ENCODE results near the gene DNAJC6.

- TF ChIP-seq POLR2A (IDR thresholded peaks at IDR 0.05) = no peak
- TF ChIP-seq, protein P1, sequence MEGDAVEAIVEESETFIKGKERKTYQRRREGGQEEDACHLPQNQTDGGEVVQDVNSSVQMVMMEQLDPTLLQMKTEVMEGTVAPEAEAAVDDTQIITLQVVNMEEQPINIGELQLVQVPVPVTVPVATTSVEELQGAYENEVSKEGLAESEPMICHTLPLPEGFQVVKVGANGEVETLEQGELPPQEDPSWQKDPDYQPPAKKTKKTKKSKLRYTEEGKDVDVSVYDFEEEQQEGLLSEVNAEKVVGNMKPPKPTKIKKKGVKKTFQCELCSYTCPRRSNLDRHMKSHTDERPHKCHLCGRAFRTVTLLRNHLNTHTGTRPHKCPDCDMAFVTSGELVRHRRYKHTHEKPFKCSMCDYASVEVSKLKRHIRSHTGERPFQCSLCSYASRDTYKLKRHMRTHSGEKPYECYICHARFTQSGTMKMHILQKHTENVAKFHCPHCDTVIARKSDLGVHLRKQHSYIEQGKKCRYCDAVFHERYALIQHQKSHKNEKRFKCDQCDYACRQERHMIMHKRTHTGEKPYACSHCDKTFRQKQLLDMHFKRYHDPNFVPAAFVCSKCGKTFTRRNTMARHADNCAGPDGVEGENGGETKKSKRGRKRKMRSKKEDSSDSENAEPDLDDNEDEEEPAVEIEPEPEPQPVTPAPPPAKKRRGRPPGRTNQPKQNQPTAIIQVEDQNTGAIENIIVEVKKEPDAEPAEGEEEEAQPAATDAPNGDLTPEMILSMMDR (IDR thresholded peaks at IDR 0.05) = no peak
These were observed 134.8 kb downstream of the DNAJC6 start for GRCh38 chr1:65444128-65444640.
